Stimulated activated CD8-positive, alpha-beta memory T cell treated with anti-CD3 and anti-CD28 coated beads, Interleukin-15, amount 100 ng/mL, for 4 hours (primary cell): Measurements from ENCODE around the gene COBLL1.
"Not testable (repeated sequence)": the region's sequence is repeated elsewhere in the genome, so short reads cannot be mapped to it uniquely, and the experiment has no call there.

Experiments used
- DNase-seq, 2 donors: peaks; one replicate each; pipeline ENCODE4 v3.0.0-alpha.2; 2020; ENCODE audit warnings: low read depth in 2 of 2

COBLL1 gene

DNA sequence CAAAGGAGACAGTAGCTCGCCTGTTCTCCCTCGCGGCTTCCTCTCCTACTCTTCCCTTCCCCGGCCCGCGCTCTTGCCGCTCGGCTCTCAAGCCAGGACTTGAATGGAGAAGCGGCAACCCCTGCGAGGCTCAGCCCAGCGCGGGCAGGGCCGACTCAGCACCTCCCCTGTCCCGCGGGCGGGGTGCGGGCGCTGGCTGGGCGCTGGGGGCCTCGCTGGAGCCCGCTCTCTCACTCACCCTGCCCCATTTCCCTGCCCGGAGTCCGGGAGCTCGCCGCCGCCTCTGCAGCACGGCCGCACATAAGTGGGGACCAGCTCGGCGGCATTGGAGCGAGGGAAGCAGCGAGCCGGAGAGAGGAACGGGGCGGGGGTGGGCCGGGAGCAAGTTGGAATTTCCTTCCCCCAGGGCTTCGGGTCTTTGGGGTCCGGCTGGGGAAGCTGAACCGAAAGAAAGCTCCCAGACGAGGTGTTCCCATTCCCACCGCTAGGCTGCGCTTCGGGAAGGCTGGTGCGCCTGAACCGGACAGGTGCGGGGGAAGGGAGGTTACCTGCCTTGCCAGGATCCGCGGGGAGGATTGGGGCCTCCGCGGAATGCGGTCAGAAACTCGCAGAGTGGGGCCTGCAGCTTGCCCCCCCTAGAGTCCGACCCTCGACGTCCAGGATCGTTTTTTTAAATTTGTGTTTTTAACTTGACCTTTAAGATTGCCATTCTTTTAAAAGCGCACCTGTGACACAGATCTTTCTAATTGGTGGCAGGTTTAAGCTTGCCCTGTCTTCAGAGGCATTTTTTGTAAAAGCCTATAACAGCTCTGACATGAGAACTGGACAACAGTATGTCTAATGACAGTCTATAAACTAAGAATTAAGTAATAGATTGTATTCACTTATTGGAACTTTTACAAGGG is at the start of gene COBLL1:
TSS of gene COBLL1 (minus strand) at position 105 of the 905 bp plus-strand sequence. CDS start 627 bp downstream, outside the sequence.
- no peak for DNase-seq

DNA sequence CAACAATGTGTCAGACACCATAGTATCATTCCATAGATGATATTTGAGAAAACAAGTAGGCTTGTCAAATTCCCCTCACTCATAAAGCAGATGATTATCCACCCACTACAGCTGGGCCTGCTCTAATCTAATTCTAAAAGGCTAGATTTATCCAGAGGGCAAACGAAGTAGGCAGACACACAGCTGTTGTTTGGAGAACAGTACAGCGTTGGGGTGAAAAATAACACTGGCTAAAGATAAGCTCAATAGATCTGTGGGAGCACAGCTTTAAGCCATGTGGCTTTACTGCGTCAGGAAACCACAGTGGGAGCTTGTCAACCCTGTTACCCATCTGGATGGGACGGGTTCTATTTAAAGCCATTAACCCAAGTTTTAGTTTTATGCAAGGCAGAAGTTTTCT is 48.9 kb upstream of the COBLL1 start:
- DNase-seq = no peak

DNA sequence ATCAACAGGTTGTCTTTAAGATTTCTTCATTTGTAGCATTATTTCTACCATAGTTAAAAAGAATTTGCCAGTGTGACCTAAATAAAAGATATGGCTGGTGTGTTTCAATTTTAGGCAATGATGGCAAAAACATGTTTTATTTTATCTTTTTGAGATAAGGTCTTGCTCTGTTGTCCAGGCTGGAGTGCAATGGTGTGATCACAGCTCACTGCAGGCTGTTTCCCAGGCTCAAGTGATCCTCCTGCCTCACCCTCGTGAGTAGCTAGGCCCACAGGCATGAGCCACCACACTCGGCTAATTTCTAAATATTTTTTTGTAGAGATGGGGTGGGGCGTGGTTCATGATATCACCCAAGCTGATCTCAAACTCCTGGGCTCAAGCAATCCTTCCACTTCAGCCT is 47.0 kb upstream of the COBLL1 start:
- no peak for DNase-seq

DNA sequence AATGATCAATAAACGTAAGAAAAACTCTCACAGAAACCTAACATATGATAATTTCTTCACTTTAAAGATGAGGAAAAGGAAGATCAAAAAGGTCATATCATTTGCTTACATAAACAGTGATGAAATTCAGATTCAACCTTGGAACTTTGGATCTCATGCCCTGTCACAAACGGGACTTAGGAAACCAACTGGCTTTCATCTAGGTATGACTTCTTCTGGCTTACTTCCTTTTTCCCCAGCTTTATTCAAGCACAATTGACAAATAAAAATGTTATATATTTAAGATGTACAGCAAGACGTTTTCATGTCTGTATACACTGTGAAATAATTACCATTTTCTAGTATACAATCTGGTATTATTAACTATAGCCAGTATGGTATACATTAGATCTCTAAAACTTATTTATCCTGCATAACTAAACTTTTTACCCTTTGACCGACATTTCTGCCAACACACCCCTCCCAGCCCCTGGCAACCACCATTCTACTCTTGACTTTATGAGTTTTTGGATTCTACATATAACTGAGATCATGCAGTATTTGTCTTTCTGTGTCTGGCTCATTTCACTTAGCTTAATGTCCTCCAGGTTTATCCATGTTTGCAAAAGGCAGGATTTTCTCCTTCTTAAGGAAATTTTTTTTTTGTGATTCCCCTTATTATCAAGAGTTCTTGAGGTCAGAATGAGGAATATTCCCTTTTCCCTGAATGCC is 46.0 kb upstream of the COBLL1 start:
- DNase-seq = no peak

- no peak for DNase-seq
Measured at GRCh38 chr2:164882276-164882675, 40.7 kb upstream of the COBLL1 start.

DNA sequence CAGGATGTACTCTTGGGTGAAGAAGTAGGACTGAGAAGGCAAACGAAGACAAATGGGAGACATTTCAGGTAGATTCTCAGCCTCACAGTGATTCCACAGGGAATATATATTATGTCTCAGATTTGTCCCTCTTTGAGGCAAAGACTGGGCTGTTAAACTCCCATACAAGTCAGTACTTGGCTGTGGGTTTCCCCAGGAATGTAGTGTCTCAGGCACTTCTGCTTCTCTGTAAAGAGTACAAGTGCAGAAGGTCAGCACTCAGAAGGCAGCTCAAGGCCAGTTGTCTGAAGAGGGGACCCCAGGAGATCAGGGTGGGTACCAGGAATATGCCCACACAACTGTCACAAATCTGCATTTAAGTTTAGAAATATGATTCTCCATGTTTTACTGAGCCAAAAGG is 39.9 kb upstream of the COBLL1 start:
- no peak for DNase-seq

GRCh38 chr2:164879901-164880535 is 38.4 kb upstream of the COBLL1 start:
- no peak for DNase-seq

GRCh38 chr2:164877927-164878326 is 36.3 kb upstream of the COBLL1 start:
- DNase-seq = no peak

GRCh38 chr2:164877169-164877568 is 35.5 kb upstream of the COBLL1 start:
- DNase-seq = no peak

- DNase-seq = no peak
Measured at GRCh38 chr2:164875334-164876205, 33.9 kb upstream of the COBLL1 start.

DNA sequence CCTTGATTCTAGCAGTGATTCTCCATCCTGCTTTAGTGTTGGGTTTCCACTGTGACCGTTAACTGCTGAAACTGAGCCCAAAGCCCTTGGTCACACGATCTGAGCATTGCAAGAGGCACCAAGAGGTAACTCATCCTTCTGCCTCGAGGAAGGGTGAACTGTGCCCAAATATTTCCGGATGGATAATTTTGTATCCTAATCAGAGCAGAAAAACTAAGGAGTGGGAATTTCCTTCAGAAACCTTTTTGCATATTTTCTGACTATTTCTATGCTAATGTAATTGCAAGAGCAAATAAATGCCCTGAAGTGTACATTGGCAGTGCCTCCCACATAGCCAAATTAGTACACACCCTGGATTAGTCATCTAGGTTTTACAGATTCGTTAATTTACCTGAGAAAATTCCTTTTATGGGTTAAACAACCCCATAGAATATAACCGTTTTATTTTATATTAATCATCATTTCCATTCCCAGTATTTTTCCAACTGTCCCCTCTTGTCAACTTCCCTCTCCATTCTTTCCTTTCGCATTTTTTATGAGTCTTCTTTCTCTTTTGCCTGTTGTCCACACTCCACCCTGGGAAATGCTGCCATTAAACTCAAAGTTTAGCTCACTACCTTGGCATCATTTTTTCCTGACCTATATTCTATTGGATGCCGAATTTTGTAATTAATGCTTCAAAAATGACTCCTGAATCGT is 31.7 kb upstream of the COBLL1 start:
- no peak for DNase-seq

DNA sequence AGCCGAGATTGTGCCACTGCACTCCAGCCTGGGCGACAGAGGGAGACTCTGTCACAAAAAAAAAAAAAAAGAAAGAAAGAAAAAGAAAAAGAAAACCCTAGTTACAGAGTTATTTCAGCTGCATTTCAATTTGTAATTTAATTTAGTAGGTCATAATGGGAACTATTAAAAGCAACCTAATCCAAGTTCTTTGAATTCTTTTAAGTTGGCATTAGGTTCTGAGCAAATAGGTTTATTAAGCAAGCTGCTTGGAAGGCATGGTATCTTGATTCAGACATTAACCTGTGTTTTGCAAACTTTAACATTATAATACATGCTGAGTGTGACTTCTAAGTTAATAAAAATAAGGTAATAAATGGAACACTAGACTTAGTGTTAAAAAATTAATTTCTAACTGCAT is 29.8 kb upstream of the COBLL1 start:
- no peak for DNase-seq

DNA sequence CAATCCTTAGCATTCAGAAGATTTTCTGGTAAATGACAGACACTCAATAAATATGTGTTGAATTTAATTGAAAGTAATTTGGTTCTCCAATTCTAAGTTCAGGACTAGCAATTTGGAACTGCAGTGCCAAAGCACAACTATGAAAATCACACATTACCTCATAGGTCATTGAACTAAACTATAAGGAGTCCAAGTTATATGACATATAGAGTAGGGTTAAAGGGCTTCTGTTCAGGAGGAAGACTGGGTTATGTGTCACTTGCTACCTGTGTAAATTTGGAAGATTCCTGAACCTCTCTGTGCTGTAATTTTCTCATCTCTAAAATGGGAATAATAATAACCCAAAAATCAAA is 27.8 kb upstream of the COBLL1 start:
- DNase-seq = no peak

GRCh38 chr2:164868563-164869419 is 27.2 kb upstream of the COBLL1 start:
- DNase-seq = no peak

GRCh38 chr2:164867779-164868397 is 26.3 kb upstream of the COBLL1 start:
- DNase-seq = no peak

DNA sequence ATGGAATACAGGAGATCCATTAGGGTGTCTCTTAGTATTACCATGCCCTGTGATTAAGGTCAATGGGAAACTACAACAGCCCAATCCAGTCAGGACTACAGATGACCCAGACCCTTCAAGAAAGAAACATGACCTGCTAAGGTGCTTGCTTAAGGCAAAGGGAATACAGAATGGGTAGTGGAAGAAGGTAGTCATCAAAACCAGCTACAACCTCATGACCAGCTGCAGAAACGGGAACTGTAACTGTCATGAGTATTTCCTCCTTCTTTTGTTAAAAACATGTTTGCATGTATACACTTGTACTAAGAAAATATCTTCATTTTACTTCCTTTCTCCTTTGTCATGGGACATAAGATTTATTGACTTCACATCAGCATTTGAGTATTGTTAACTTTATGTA is 24.8 kb upstream of the COBLL1 start:
- DNase-seq = not testable (repeated sequence)

DNA sequence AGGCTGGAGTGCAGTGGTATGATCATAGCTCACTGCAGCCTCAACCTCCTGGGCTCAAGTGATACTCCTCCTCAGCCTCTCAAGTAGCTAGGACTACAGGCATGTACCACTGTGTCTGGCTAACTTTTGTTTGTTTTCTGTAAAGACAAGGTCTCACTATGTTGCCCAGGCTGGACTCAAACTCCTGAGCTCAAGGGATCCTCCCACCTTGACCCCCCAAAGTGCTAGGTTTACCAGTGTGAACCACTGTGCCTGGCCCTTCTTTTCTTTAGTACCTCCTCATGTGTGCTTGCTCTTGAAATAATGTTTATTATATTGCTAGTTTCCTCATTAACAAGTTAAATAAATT is 19.0 kb upstream of the COBLL1 start:
- no peak for DNase-seq

DNA sequence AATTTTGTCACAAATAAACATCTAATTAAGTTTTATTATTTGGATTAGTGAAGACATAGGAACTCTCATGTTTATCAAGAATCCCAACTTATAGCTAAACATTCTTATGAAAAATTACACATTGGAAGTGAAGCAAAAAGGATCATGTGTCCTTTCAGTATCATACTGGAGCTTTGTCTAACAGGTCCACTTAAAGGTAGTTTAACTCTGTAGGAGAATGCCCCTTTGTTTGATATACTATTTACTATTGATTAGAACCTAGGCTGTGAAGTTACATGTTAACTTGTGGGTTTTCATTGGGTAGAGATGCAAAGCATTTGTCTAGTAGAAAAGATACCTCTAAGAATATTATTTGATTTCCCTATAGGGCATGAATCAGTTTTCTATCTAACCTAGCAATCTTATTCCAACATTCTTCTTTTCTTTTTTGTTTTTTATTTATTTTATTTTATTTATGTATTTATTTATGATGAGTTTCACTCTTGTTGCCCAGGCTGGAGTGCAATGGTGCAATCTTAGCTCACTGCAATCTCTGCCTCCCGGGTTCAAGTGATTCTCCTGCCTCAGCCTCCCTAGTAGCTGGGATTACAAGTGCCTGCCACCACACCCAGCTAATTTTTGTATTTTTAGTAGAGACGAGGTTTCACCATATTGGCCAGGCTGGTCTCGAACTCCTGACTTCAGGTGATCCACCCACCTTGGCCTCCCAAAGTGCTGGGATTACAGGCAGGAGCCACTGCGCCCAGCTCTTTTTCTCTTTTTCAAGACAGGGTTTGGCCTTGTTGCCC is 18.5 kb upstream of the COBLL1 start:
- not testable (repeated sequence) for DNase-seq

- no peak for DNase-seq
Measured at GRCh38 chr2:164859251-164859818, 17.7 kb upstream of the COBLL1 start.
